Measurements from ENCODE around the gene BRD1.

Gene BRD1

GRCh38 chr22:49753961-49754695 is 73.5 kb downstream of the BRD1 start:
- no peak for TF ChIP-seq CTCF (IDR thresholded peaks at IDR 0.05; ENCODE audit: extremely low read depth, insufficient read depth, missing control alignments)
- in situ Hi-C loops (cut with MboI; ENCODE audit: low pct_unique_long_range_greater_than_20kb, low sequenced_read_pairs, unreplicated experiment), result loop anchor here (25.0 kb wide), 1 partner anchor 283 kb away; no protein-coding TSS in a partner anchor
- peak; percentile 29 for DNase-seq (ENCODE audit: low spot score)

- in situ Hi-C loops (cut with MboI; ENCODE audit: low pct_unique_long_range_greater_than_20kb, low sequenced_read_pairs, unreplicated experiment), result loop anchor here (25.0 kb wide), 1 partner anchor 284 kb away; no protein-coding TSS in a partner anchor
- DNase-seq (ENCODE audit: low spot score), result no peak
- no peak for TF ChIP-seq CTCF (IDR thresholded peaks at IDR 0.05; ENCODE audit: extremely low read depth, insufficient read depth, missing control alignments)
These were observed 74.3 kb downstream of the BRD1 start for GRCh38 chr22:49753276-49753890.

GRCh38 chr22:49752598-49753091 is 75.0 kb downstream of the BRD1 start:
- DNase-seq (ENCODE audit: low spot score), result no peak
- in situ Hi-C loops (cut with MboI; ENCODE audit: low pct_unique_long_range_greater_than_20kb, low sequenced_read_pairs, unreplicated experiment), result loop anchor here (25.0 kb wide), 1 partner anchor 285 kb away; no protein-coding TSS in a partner anchor
- no peak for TF ChIP-seq CTCF (IDR thresholded peaks at IDR 0.05; ENCODE audit: extremely low read depth, insufficient read depth, missing control alignments)

- TF ChIP-seq CTCF (IDR thresholded peaks at IDR 0.05; ENCODE audit: extremely low read depth, insufficient read depth, missing control alignments), result no peak
- DNase-seq (ENCODE audit: low spot score), result no peak
- in situ Hi-C loops (cut with MboI; ENCODE audit: low pct_unique_long_range_greater_than_20kb, low sequenced_read_pairs, unreplicated experiment), result loop anchor here (25.0 kb wide), 1 partner anchor 285 kb away; no protein-coding TSS in a partner anchor
These were observed 75.6 kb downstream of the BRD1 start for GRCh38 chr22:49751966-49752597.

- in situ Hi-C loops (cut with MboI; ENCODE audit: low pct_unique_long_range_greater_than_20kb, low sequenced_read_pairs, unreplicated experiment), result loop anchor here (25.0 kb wide), 1 partner anchor 286 kb away; no protein-coding TSS in a partner anchor
- no peak for DNase-seq (ENCODE audit: low spot score)
- TF ChIP-seq CTCF (IDR thresholded peaks at IDR 0.05; ENCODE audit: extremely low read depth, insufficient read depth, missing control alignments), result no peak
These were observed 76.2 kb downstream of the BRD1 start for GRCh38 chr22:49751318-49751965.
